GM21447 (cell line): ENCODE results near the gene RASAL2.
"Not testable (repeated sequence)": the region's sequence is repeated elsewhere in the genome, so short reads cannot be mapped to it uniquely, and the experiment has no call there.

Experiments
- ATAC-seq: cut with Tn5 transposase; IDR thresholded peaks from one replicate; pipeline ENCODE4 v1.9.1; 2021; ENCODE audit not compliant: unreplicated experiment

Gene RASAL2

DNA sequence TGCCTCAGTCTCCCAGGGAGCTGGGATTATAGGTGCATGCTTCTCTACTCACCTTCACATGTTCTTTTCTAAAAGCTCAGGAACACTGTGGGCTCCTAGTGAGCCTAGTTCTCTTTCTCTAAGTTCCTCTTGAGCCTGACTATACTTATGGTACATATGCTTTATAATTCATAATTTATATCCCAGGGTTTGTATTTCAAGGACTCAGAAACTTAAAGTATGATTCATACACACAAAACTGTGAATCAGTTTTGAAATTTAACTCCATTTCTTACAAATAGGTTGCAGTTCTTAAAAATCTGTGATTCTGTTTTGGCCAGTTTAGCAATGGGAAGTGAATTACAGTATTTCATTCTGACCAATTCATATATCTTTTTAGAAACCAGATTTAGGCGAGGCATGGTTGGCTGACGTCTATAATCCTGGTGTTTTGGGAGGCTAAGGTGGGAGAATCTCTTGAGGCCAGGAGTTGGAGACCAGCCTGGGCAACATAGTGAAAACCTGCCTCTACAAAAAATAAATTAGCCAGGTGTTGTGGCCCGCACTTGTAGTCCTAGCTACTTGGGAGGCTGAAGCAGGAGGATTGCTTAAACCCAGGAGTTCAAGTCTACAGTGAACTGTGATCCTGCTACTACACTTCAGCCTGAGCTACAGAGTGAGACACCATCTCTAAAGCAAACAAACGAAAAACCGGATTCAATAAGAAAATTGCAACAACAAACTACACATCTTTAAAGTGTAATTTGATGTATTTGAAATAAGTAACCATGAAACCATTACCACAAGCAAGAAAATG is 15.6 kb downstream of the RASAL2 start:
- ATAC-seq: no peak

DNA sequence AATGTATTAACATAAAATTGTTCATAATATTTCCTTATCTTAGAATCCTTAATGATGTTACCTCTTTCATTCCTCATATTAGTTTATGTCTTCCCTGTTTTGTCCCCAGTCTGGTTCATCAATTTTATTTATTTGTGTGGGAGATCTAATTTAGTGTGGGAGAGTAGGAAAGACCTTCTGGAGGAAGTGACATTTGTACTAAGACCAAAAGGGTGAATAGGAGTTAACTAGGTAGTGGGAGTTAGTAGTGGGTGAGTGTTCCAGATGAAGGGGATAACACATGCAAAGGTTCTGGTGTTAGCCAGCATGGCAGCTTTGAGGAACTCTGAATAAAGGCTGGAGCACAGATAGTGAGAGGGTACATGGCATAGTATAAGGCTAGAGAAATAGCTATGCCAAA is 21.4 kb downstream of the RASAL2 start:
- no peak for ATAC-seq

DNA sequence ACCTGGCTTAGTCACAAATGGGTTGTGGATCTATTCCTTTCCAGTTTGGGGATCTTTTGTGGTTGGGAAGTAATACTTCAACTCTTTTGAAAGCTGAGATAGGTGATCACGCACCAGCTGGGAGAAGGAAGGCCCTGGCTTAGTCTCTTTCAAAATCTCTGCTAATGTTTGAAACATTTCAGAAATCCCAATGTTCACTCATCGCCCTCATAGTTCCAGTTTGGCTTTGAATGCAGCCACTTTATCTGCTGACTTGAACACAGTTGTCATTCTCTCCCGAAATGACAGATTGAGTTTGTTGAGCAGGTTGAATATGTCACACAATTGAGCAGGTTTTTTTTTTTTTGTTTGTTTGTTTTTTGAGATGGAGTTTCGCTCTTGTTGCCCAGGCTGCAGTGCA is 24.6 kb downstream of the RASAL2 start:
- no peak for ATAC-seq

DNA sequence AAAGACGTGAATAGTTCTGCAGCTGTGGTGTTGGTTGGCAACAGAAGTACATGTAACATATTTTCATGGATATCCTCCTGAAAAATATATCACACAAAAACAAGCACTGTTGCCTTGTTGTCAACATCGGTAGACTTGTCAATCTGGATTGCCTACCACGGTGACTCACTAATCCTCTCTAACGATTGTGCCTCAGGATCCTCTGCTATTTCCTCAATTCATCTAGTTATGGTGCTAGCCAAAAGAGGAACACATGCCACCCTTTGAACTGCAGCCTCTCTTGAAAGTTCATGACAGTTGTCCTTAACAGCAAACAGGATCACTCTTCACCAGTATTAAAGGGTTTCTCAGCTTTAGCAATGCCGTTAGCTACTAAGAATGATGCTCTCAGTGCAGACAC is 25.7 kb downstream of the RASAL2 start:
- no peak for ATAC-seq

DNA sequence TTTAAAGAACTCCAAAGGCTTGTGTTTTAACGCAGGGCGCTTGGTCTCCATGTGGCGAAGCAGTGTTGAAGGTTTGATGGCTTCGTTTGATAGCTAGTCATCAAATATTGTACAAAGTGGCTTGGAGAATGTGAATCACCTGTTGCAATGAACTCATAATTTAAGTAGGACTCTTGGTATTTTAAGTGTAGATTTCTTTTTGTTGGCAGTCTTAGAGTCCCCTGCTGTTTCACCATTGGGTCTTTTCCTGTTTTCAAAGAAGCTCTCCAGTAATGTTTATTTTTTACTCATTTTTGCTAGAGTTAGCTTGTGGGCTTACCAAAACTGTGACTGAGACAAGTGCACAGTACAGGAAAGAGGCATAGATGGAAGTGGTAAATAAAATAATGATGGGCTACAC is 26.2 kb downstream of the RASAL2 start:
- no peak for ATAC-seq

DNA sequence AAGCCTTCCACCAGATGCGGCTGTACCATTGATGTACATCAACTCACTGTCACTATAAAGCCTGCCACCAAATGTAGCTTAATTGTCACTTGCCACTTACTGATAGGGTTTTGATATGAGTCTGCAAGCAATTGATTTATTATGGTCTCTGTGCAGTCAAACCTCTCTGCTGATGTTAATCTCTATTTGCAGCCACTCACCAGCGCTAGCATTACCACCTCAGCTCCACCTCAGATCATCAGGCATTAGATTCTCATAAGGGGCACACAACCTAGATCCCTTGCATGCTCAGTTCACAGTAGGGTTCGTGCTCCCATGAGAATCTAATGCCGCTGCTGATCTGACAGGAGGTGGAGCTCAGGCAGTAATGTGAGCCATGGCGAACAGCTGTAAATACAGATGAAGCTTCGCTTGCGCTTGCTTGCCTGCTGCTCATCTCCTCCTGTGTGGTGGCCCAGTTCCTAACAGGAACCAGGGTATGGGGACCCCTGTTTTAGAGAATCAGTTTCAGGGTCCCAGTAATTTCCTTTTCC is 26.7 kb downstream of the RASAL2 start:
- not testable (repeated sequence) for ATAC-seq

DNA sequence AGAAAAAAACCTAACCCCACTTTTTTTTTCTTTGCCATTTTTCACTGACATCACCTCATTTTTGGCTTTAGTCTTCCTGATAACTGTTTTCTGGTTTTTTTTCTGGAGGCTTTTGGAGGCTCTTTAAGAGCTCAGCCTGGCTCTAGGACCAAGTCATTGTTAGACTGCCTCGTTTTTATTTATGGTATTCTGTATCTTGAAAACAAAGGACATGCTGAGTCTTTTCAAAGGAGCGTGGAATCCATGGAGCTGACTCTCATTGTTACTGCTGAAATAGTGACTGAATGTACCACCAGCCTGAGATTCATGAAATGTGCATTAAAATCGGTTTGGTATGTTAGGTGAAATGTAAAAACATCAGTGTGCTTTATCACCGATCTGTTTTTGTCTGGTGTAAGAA is 28.0 kb downstream of the RASAL2 start:
- ATAC-seq: no peak

DNA sequence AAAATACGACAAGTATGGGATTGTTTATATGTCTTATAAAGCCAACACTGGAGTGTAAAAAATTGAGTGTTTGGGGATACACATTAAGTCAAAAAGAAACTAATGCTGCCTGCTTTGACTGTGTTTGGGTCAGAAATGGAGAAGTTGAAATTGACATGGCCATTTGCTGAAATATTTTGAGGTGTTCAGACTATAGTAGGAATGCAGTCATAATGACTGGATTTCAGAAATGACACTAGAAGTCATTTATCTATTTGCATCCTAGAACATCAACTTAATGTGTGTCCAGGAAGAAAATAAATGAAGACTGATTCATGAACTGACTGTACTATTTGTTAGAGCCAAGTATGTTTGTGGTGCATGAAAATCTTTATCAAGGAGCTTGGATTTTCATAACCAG is 28.4 kb downstream of the RASAL2 start:
- no peak for ATAC-seq

DNA sequence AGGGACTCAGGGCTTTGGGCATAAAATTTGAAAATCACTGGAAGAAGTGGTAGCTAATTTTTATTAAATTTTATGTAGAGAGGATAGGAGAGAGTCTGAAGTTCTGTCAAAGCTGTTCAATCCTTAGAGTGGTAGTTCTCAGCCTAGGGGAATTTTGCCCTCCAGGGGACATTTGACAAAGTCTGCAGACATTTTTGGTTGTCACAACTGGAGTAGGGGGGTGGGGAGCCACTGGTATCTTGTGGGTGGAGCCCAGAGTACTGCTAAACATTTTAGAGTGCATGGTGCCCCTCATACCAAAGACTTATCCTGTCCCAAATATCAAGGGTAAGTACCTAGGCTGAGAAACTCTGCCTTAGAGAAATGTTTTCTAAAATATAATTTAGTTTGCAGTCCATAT is 30.2 kb downstream of the RASAL2 start:
- no peak for ATAC-seq

DNA sequence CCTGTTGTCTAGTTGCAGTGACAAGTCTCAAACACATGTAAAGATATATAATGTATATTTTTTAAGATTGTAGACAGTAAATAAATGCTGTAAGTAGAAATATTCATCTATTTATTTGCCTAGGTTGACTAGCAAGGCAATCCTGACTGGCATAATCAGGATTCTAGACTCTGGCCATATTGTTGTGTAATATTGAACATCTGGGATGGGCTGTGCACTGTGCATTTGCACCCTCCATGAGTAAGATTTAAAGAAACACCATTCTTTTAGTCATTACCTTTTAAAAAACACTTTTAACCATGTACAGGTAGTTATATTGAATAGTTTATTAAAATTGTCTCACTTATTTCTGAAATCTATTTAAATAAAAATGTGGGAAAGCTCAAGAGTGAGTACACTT is 32.4 kb downstream of the RASAL2 start:
- ATAC-seq: no peak

DNA sequence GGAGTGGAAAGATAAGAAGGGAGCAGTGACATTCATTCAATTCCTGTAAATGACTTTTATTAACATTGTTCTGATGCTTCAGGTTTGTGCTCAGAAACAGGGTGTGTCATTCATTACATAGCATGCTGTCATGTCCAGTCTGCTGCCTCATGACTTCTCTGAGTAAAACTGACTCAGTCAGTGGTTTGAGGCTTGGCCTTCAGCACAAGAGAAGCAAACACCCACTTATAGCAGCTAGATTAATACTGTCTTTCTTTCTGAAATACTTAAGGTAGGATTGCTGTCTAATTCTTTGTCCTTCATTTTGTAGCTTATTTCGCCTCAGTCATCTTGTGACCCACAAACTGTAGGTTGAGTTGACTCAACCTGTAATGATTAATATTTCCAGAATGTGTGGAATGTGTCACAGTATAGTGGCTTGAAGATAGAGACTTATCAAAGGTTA is 32.9 kb downstream of the RASAL2 start:
- ATAC-seq: peak; percentile 56

DNA sequence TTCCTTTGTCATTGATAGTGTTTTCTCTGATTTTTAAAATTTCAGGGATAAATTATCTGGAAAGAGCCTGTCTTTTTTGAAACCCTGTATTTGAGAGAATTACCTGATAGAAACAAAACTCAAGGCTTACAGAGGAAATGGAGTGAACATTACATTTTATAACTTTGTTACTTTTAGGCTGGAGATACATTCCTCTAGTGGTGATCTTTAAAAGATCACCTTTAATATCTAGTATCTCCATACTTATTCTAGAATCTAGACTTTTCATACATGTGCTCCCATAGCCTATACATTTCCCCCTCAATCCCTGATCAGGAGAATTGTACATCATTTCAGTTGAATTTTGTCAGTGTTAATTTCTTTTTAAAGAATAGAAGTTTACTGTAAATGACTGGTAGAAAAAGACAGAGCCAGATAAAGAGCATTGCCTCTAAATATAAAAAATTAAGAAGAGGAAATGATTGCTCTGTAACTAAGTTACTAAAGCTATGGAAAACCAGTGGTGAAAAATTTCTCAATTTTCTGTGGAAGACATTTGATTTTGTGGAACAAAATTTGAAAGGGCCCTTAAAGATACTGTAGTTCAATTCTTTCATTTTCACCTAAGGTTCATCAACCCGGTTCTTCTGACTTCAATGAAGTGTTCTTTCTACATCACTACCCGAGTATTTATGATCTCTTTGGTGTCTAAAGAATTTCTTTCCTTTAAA is 33.7 kb downstream of the RASAL2 start:
- no peak for ATAC-seq

DNA sequence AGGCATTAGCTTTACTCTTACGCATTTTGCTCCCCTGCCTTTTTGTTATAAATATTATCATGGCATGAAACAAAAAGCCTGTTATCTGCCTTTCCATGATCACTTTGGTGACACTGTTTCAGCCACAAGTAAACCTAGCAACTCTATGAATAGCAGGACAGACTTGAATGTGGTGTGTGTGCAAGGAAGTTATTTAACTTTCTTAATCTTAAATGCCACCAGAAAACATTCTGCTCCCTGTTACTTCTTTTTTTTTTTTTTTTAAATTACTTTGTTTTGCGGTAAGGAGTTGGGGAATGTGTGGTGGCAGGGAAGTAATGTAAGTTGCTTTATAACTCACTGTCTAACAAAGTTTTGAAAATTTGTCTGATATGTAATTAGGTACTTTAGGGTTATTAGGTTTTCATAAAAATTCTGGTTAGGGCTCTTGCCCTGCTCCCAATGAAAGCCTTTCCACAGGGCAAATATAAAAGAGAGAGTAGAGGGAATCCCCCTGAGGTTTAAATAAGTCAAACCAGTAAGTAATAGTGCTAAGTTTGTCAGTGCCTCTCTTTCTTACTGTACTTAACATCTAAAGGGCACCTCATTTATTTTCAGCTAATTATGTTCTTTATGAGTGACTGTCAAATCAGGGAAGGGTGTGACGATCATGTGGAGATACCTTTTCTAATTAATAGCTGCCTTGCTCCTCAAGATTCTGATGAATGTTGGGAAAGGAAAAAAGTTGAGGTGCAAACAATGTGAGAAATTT is 39.5 kb downstream of the RASAL2 start:
- ATAC-seq: no peak

DNA sequence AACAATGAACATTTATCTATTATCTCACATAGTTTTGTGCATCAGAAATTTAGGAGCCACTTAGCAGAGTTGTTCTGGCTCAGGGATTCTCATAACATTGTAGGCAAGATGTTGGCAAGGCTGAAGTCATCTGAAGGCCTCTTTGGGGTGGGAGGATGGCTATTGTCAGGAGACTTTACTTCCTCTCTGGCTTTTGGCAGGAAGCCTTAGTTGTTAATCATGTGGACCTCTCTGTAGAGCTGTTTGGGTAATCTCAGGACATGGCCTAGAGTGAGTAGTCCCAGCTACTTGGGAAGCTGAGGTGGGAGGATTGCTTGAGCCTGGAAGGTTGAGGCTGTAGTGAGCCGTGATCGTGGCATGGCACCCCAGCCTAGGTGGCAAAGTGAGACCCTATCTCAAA is 40.2 kb downstream of the RASAL2 start:
- ATAC-seq: no peak

DNA sequence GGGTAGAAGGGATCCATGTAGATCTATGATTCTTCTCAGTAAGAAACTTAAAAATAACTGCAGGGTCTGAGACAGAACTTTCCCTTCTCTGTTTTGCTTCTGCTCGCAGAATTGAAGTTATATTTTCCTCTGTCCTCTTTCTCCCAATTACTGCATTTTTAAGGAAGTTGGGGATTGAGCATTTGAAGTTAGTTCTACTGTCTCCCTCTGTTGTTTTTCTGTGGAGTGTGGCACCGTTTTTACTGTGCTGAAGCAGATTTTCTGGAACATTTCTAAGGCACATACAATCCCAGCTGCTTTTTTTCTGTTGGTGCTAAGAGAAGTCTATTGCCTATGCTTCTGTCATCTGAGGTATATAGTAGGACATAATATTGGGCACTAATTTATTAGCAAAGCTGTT is 43.3 kb downstream of the RASAL2 start:
- no peak for ATAC-seq

DNA sequence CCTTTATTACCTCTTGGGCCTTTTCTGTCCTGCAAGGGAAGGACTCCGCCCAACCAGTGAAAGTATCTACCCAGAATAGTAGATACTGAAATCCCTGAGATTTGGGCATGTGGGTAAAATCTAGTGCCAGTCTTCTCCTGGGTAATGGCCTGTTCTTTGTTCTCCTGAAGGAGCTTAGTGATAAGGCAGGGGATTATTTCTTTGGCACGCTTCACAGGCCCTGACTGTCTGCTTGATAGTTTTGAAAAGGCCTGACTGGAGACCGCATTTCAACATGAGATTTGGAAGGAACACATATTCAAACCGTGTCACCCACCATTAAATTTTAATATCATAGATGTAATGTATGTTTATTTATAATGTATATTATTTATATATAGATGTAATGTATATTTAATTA is 48.9 kb downstream of the RASAL2 start:
- ATAC-seq: no peak

DNA sequence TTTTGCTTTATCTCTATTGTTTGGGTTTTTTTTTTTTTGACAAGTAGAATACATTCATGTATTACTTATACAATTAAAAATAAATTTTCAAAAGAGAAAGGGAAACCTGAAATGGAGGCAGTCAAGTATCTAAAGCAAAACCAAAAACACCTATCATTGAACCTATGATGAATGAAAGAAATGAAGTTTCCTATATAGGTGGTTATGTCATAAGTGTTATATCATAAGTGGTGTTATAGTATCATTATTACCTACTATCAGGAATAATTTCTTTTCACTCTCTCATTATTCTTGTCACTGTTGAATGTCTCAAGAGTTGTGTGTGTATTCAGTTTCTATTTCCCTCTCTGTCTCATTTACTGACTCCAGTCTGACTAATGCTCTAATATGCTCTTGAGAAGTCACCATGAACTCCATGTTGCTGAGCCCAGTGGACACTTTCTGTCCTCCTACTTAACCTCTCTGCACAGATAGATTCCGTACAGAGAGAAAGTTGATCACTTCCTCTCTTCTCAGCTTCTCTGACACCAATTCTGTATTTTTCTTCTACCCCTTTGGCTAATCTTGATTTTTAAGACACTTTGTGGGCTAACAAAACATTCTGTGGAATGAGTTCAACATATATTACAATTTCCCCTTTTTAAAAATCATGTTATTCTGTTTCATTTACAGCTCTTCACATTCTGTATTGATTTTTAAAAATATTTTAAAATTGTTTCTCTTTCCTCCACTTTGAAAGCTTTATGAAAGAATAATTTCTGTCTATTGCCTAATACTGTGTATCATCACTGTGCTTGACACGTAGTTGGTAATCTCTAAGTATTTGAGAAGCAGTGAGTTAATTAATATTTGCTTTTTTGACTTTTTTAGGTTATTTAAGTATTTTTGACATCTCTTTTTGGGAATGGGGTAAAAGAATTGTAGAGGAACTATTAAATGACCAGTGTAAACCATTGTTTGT is 50.1 kb downstream of the RASAL2 start:
- no peak for ATAC-seq

DNA sequence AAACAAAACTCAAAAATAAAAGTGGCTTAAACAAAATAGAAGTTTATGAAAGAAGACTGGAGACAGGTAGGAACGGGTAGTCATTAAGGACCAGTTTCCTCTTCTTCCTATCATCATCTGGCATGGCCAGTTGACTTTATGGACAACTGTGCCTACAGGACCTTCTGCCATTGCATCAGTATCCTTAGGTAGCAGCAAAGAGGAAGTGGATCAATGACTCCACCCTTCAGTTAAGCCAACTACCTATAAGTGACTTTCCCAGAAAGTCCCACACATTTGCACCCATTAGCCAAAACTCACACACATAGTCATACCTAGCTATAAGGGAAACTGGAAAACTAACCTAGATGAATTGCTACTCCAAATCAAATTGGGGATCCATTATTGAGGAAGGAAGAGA is 51.7 kb downstream of the RASAL2 start:
- ATAC-seq: no peak

DNA sequence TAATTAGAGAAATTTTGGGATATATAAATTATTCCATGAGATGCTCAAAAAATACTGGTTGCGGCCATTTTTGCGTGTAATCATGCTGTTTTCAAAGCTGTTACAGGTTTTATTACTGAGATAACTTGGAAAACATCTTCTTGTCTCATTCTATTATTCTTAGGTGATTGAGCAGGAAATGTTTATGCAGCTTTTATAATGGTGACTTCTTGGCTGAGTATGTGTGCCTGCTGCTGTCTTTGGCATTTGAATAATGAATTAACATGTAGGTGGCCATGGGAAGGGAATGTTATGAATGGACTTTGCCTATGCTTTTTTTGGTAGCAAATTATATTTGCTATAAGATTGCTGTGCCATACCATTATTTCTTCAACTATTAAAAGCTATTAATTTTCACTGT is 52.5 kb downstream of the RASAL2 start:
- no peak for ATAC-seq

DNA sequence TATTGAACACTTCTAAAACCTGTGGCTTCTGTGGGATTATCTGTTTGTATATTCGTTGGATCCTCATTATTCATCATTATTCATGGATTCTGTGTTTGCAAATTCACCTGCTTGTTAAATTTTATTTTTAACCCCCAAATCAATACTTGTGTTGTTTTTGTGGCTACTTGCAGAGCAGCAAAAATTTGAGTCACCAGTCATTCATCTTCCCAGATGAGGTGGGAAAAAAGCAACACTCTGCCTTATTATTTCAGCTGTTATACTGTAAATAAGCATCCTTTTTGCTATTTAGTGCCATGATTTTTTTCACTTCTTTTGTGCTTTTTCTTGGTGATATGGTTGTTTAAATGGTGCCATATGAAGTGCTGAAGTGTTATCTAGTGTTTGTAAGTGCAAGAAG is 56.7 kb downstream of the RASAL2 start:
- ATAC-seq: no peak

DNA sequence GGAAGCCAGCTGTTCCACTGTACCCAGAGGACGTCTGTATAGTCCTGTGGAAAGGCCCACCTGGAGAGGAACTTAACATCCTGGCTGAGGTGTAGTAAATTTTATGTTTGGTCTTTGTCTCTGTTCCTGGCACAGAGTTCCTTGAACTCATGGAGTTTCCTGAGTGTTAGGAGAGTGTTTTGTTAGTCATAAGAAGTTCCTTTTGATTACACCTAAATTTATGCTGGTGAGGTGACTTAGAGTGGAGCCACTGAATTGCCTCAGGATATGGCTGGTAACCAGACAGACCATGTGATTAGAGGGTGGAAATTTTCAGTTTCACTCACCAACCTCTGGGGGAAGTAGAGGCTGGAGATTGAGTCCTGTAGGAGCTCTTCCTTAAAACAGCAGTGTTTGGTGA is 57.9 kb downstream of the RASAL2 start:
- ATAC-seq: no peak
